Vagina (tissue), 2 donors: ENCODE results near the gene QKI. TPM values are rescaled to one million over a fixed set of nuclear protein-coding genes. Genes with fewer than 3 reads are reported as not detected.

Experiments
- DNase-seq, 2 donors: peaks; one replicate each; pipeline ENCODE4 v3.0.0-alpha.2; 2017; ENCODE audit errors: extremely low spot score in 2 of 2
- H3K27ac ChIP-seq: fragments of 200-600 bp; sonication (generic); one replicate; pipeline ENCODE4 v1.5.1; 2019
- H3K27me3 ChIP-seq: fragments of 200-600 bp; sonication (generic); one replicate; pipeline ENCODE4 v1.5.1; 2019
- H3K36me3 ChIP-seq, 2 donors: fragments of 200-600 bp; sonication (generic); one replicate each; pipeline ENCODE4 v1.5.1; 2017 to 2019
- H3K4me1 ChIP-seq: fragments of 200-600 bp; sonication (generic); one replicate; pipeline ENCODE4 v1.5.1; 2019
- H3K4me3 ChIP-seq, 2 donors: fragments of 200-600 bp; sonication (generic); 1 replicate in 1 of 2; 2 replicates in 1 of 2; pipeline ENCODE4 v1.5.1; 2016 to 2019
- H3K9me3 ChIP-seq: fragments of 200-600 bp; sonication (generic); one replicate; pipeline ENCODE4 v1.5.1; 2019
- CTCF ChIP-seq, 3 experiments: fragments of 450-650 bp in 2 of 3; fragments of 200-600 bp in 1 of 3; sonication (generic) in 1 of 3; IDR thresholded peaks; one replicate each; pipeline ENCODE4 v1.5.1; 2017 to 2019; ENCODE audit warnings: antibody characterized with exemption in 3 of 3, mild to moderate bottlenecking in 2 of 3, moderate library complexity in 2 of 3
- POLR2A ChIP-seq, 2 donors: fragments of 450-650 bp; IDR thresholded peaks; one replicate each; pipeline ENCODE4 v1.6.1; 2017; ENCODE audit warnings: antibody characterized with exemption in 2 of 2, mild to moderate bottlenecking in 2 of 2, moderate library complexity in 2 of 2
- POLR2AphosphoS5 ChIP-seq, 2 donors: sonication (generic); formaldehyde crosslinking; IDR thresholded peaks; one replicate each; pipeline ENCODE4 v1.9.0; 2017; ENCODE audit warnings: antibody characterized with exemption in 2 of 2, mild to moderate bottlenecking in 2 of 2, low read depth in 1 of 2; ENCODE audit not compliant: insufficient read depth in 1 of 2
- intact Hi-C: fragments of 100-400 bp; cut with DNase I; formaldehyde crosslinking; loops from one replicate; pipeline ENCODE4 v1.15.1; 2023
- total RNA-seq: library from RNA; depleted of rRNA; stranded (reverse); fragments of >200 nt; gene quantifications from one replicate; pipeline ENCODE4 v1.2.3, GENCODE V29; 2016

Gene QKI
- total RNA-seq, 1 donor from 2014 or later, result 142 TPM

GRCh38 chr6:163369628-163370365 is 44.7 kb upstream of the QKI start:
- intact Hi-C loops, result no loop called here
- no peaks in the 10 kb centered on the region for H3K9me3 ChIP-seq
- TF ChIP-seq POLR2AphosphoS5 (IDR thresholded peaks at IDR 0.05; ENCODE audit: insufficient read depth in 1 of 2, low read depth in 1 of 2), result no peak
- no peak for TF ChIP-seq POLR2A (IDR thresholded peaks at IDR 0.05)
- TF ChIP-seq CTCF (IDR thresholded peaks at IDR 0.05), result no peak

GRCh38 chr6:163370464-163371117 is 43.9 kb upstream of the QKI start:
- Histone ChIP-seq H3K27ac (no peak overlapping the region), H3K36me3 (no peaks in the 10 kb centered on the region), H3K4me1 (no peaks in the 10 kb centered on the region), H3K4me3 (no peak overlapping the region), H3K9me3 (no peaks in the 10 kb centered on the region), H3K27me3 (no peaks in the 10 kb centered on the region)
- no peak for DNase-seq
- TF ChIP-seq POLR2AphosphoS5 (IDR thresholded peaks at IDR 0.05; ENCODE audit: insufficient read depth in 1 of 2, low read depth in 1 of 2) (no peak), CTCF (IDR thresholded peaks at IDR 0.05) (no peak), POLR2A (IDR thresholded peaks at IDR 0.05) (no peak)
- intact Hi-C loops, result no loop called here

More at GRCh38 chr6:163369628-163370365, 44.7 kb upstream of the QKI start:
- H3K27ac ChIP-seq, result no peak overlapping the region
- no peak overlapping the region for H3K4me3 ChIP-seq
- no peaks in the 10 kb centered on the region for H3K27me3 ChIP-seq
- H3K4me1 ChIP-seq, result no peaks in the 10 kb centered on the region
- no peak for DNase-seq
- no peaks in the 10 kb centered on the region for H3K36me3 ChIP-seq

GRCh38 chr6:163371129-163371528 is 43.4 kb upstream of the QKI start:
- no peaks in the 10 kb centered on the region for H3K9me3 ChIP-seq
- no peak overlapping the region for H3K27ac ChIP-seq
- no peaks in the 10 kb centered on the region for H3K27me3 ChIP-seq
- intact Hi-C loops, result no loop called here
- no peaks in the 10 kb centered on the region for H3K36me3 ChIP-seq
- TF ChIP-seq POLR2AphosphoS5 (IDR thresholded peaks at IDR 0.05; ENCODE audit: insufficient read depth in 1 of 2, low read depth in 1 of 2), result no peak
- TF ChIP-seq POLR2A (IDR thresholded peaks at IDR 0.05), result no peak
- no peak for TF ChIP-seq CTCF (IDR thresholded peaks at IDR 0.05)
- H3K4me1 ChIP-seq, result no peaks in the 10 kb centered on the region
- no peak for DNase-seq
- no peak overlapping the region for H3K4me3 ChIP-seq

- no peak overlapping the region for H3K4me3 ChIP-seq
- H3K27me3 ChIP-seq, result no peaks in the 10 kb centered on the region
- H3K27ac ChIP-seq, result no peak overlapping the region
- no peaks in the 10 kb centered on the region for H3K9me3 ChIP-seq
- intact Hi-C loops, result no loop called here
- no peaks in the 10 kb centered on the region for H3K4me1 ChIP-seq
- no peak for TF ChIP-seq CTCF (IDR thresholded peaks at IDR 0.05)
- no peak for TF ChIP-seq POLR2A (IDR thresholded peaks at IDR 0.05)
- TF ChIP-seq POLR2AphosphoS5 (IDR thresholded peaks at IDR 0.05; ENCODE audit: insufficient read depth in 1 of 2, low read depth in 1 of 2), result no peak
- no peaks in the 10 kb centered on the region for H3K36me3 ChIP-seq
- DNase-seq, result no peak
Observed at GRCh38 chr6:163373240-163373639, 41.3 kb upstream of the QKI start.

GRCh38 chr6:163375361-163375760 is 39.2 kb upstream of the QKI start:
- H3K9me3 ChIP-seq, result no peaks in the 10 kb centered on the region
- H3K27me3 ChIP-seq, result no peaks in the 10 kb centered on the region
- DNase-seq, result no peak
- intact Hi-C loops, result no loop called here
- H3K4me3 ChIP-seq, result no peak overlapping the region
- no peak overlapping the region for H3K27ac ChIP-seq
- TF ChIP-seq POLR2AphosphoS5 (IDR thresholded peaks at IDR 0.05; ENCODE audit: insufficient read depth in 1 of 2, low read depth in 1 of 2) (no peak), CTCF (IDR thresholded peaks at IDR 0.05) (no peak), POLR2A (IDR thresholded peaks at IDR 0.05) (no peak)
- no peaks in the 10 kb centered on the region for H3K36me3 ChIP-seq
- H3K4me1 ChIP-seq, result no peaks in the 10 kb centered on the region
